Thyroid gland (tissue), 4 donors: ENCODE measurements around the gene GORASP1.

Source experiments
- CTCF ChIP-seq, 6 experiments: fragments of 200-600 bp in 3 of 6; fragments of 450-650 bp in 3 of 6; sonication (generic) in 3 of 6; IDR thresholded peaks; one replicate each; pipeline ENCODE4 v1.5.1; 2016 to 2019; ENCODE audit warnings: antibody characterized with exemption in 6 of 6, mild to moderate bottlenecking in 2 of 6, inconsistent platforms in 1 of 6, moderate library complexity in 1 of 6
- POLR2A ChIP-seq, 2 donors: fragments of 450-650 bp; IDR thresholded peaks; one replicate each; pipeline ENCODE4 v1.6.1; 2017; ENCODE audit warnings: antibody characterized with exemption in 2 of 2, mild to moderate bottlenecking in 2 of 2, moderate library complexity in 1 of 2

GRCh38 chr3:39144095-39144747 is 36.8 kb upstream of the GORASP1 start:
- no peak for TF ChIP-seq CTCF (IDR thresholded peaks at IDR 0.05)
- TF ChIP-seq POLR2A (IDR thresholded peaks at IDR 0.05): no peak
